HL-60/S4 (cell line): ENCODE results near the gene USP34.

ENCODE experiments used
- in situ Hi-C: fragments of 300-500 bp; cut with MboI; formaldehyde crosslinking; loops from 2 replicates; pipeline ENCODE4 v1.14.3; 2022; ENCODE audit warnings: low sequenced_read_pairs

USP34 gene

GRCh38 chr2:61327173-61327572 lies 143.7 kb downstream of the USP34 start:
- in situ Hi-C loops, result no loop called here

- in situ Hi-C loops, result no loop called here
These were observed 144.5 kb downstream of the USP34 start for GRCh38 chr2:61326423-61326822.

GRCh38 chr2:61320181-61320580 lies 150.7 kb downstream of the USP34 start:
- in situ Hi-C loops, result no loop called here

- in situ Hi-C loops, result no loop called here
These were observed 152.3 kb downstream of the USP34 start for GRCh38 chr2:61318553-61318952.

GRCh38 chr2:61295981-61296380 lies 174.9 kb downstream of the USP34 start:
- in situ Hi-C loops, result no loop called here

- in situ Hi-C loops, result no loop called here
These were observed 178.9 kb downstream of the USP34 start for GRCh38 chr2:61291851-61292575.

- in situ Hi-C loops, result no loop called here
These were observed 182.6 kb downstream of the USP34 start for GRCh38 chr2:61288070-61288841.

- in situ Hi-C loops, result no loop called here
These were observed 183.6 kb downstream of the USP34 start for GRCh38 chr2:61287254-61287653.

GRCh38 chr2:61283443-61284160 lies 187.3 kb downstream of the USP34 start:
- in situ Hi-C loops, result no loop called here

GRCh38 chr2:61282104-61282590 lies 188.7 kb downstream of the USP34 start:
- in situ Hi-C loops, result no loop called here

- in situ Hi-C loops, result no loop called here
These were observed 189.6 kb downstream of the USP34 start for GRCh38 chr2:61281321-61281720.

- in situ Hi-C loops, result no loop called here
These were observed 193.1 kb downstream of the USP34 start for GRCh38 chr2:61277756-61278155.

GRCh38 chr2:61275575-61276184 lies 195.2 kb downstream of the USP34 start:
- in situ Hi-C loops, result no loop called here

- in situ Hi-C loops, result no loop called here
These were observed 198.3 kb downstream of the USP34 start for GRCh38 chr2:61272421-61273070.

- in situ Hi-C loops, result no loop called here
These were observed 202.6 kb downstream of the USP34 start for GRCh38 chr2:61268249-61268648.

GRCh38 chr2:61266632-61267505 lies 204.0 kb downstream of the USP34 start:
- in situ Hi-C loops, result no loop called here

GRCh38 chr2:61263830-61264229 lies 207.1 kb downstream of the USP34 start:
- in situ Hi-C loops, result no loop called here

GRCh38 chr2:61262699-61263098 lies 208.2 kb downstream of the USP34 start:
- in situ Hi-C loops, result no loop called here

- in situ Hi-C loops, result no loop called here
These were observed 213.4 kb downstream of the USP34 start for GRCh38 chr2:61257446-61257845.
